A549 (cell line): ENCODE measurements around the gene WDCP. TPM values are rescaled to one million over a fixed set of nuclear protein-coding genes. Genes with fewer than 3 reads are reported as not detected.

Source experiments
- ATAC-seq, 2 experiments: fragments of 200-7000 bp in 1 of 2; fragments of >200 bp in 1 of 2; cut with Nextera tagmentation in 1 of 2; cut with Tn5 transposase in 1 of 2; 3 replicates each; pipeline versions ENCODE4 v1.8.0 to v1.9.1; 2018 to 2020; ENCODE audit warnings: mild to moderate bottlenecking in 1 of 2, moderate library complexity in 1 of 2
- CTCF ChIA-PET: fragments of 300-600 bp; sonication (Branson Sonifier 250); formaldehyde crosslinking; extraction: SDS; loops from one replicate; lab custom pipeline; 2021; ENCODE audit warnings: antibody characterized with exemption, inconsistent platforms; lab: Yijun Ruan, JAX
- POLR2A ChIA-PET: fragments of 350-600 bp; formaldehyde crosslinking; extraction: SDS; loops from one replicate; lab custom pipeline; 2021; ENCODE audit warnings: antibody characterized with exemption, inconsistent platforms; lab: Yijun Ruan, JAX
- DNase-seq, 2 experiments: peaks; one replicate each; pipeline versions ENCODE4 v3.0.0 to v3.0.0-alpha.2; 2011 to 2016; ENCODE audit warnings: low read depth in 1 of 2, low spot score in 1 of 2
- FAIRE-seq: peaks from 2 replicates; lab custom pipeline; 2011; peaks lifted over from hg19 to GRCh38; lab: Jason Lieb, UNC
- H3K27ac ChIP-seq, 2 experiments: fragments of >200 bp; sonication (Bioruptor Twin); formaldehyde crosslinking; 3 replicates each; pipeline ENCODE4 v1.5.1; 2016 to 2017
- H3K4me1 ChIP-seq: fragments of >200 bp; sonication (Bioruptor Twin); formaldehyde crosslinking; 3 replicates; pipeline ENCODE4 v1.6.1; 2016
- H3K4me2 ChIP-seq: fragments of >200 bp; sonication (Bioruptor Twin); formaldehyde crosslinking; 3 replicates; pipeline ENCODE4 v1.6.1; 2016
- H3K4me3 ChIP-seq: fragments of >200 bp; sonication (Bioruptor Twin); formaldehyde crosslinking; 3 replicates; pipeline ENCODE4 v1.5.1; 2016
- H3K9me3 ChIP-seq: fragments of >200 bp; sonication (Bioruptor Twin); formaldehyde crosslinking; 3 replicates; pipeline ENCODE4 v1.6.1; 2016
- CBX8 ChIP-seq: fragments of 200-600 bp; sonication (generic); IDR thresholded peaks from 2 replicates; pipeline ENCODE4 v1.6.1; 2016
- CEBPB ChIP-seq, 2 experiments: fragments of >200 bp in 1 of 2; sonication (Bioruptor Twin) in 1 of 2; formaldehyde crosslinking in 1 of 2; IDR thresholded peaks; 2 replicates each; pipeline ENCODE4 v1.6.1; 2012 to 2016
- CHD2 ChIP-seq: fragments of 150-350 bp; IDR thresholded peaks from 2 replicates; pipeline ENCODE4 v1.6.1; 2014; ENCODE audit warnings: low read length; ENCODE audit not compliant: partially characterized antibody
- EHF ChIP-seq: fragments of 250-450 bp; sonication (Bioruptor Pico); IDR thresholded peaks from 2 replicates; pipeline ENCODE4 v1.5.0; 2020; ENCODE audit warnings: mild to moderate bottlenecking
- ESRRA ChIP-seq: fragments of 150-350 bp; IDR thresholded peaks from 2 replicates; pipeline ENCODE4 v1.6.1; 2014; ENCODE audit warnings: mild to moderate bottlenecking, low read length, borderline replicate concordance
- FOXS1 ChIP-seq: fragments of 250-450 bp; sonication (Bioruptor Pico); IDR thresholded peaks from 2 replicates; pipeline ENCODE4 v1.5.0; 2020; ENCODE audit warnings: mild to moderate bottlenecking, moderate library complexity
- GATA3 ChIP-seq: IDR thresholded peaks from 2 replicates; pipeline ENCODE4 v1.6.1; 2012; ENCODE audit warnings: borderline replicate concordance
- HDAC2 ChIP-seq: fragments of 200-600 bp; sonication (generic); IDR thresholded peaks from 2 replicates; pipeline ENCODE4 v1.6.1; 2016
- HEYL ChIP-seq: fragments of 250-450 bp; sonication (Bioruptor Pico); IDR thresholded peaks from 2 replicates; pipeline ENCODE4 v1.8.0; 2021; ENCODE audit warnings: mild to moderate bottlenecking, moderate library complexity
- MAFK ChIP-seq: fragments of 450-650 bp; IDR thresholded peaks from 2 replicates; pipeline ENCODE4 v1.6.1; 2014; ENCODE audit not compliant: partially characterized antibody
- NPAS2 ChIP-seq: fragments of 250-450 bp; sonication (Bioruptor Pico); IDR thresholded peaks from 2 replicates; pipeline ENCODE4 v1.8.0; 2022; ENCODE audit warnings: mild to moderate bottlenecking, moderate library complexity, borderline replicate concordance
- POLR2A ChIP-seq: IDR thresholded peaks from 2 replicates; pipeline ENCODE4 v1.6.1; 2012; ENCODE audit warnings: mild to moderate bottlenecking, low read length
- POLR2AphosphoS2 ChIP-seq: conservative IDR thresholded peaks from 2 replicates; pipeline ENCODE4 v1.6.1; 2012; ENCODE audit warnings: low read length, improper control_type of control experiment, inconsistent platforms
- RAD21 ChIP-seq, 2 experiments: fragments of >200 bp in 1 of 2; sonication (Bioruptor Twin) in 1 of 2; formaldehyde crosslinking in 1 of 2; IDR thresholded peaks in 1 of 2; conservative IDR thresholded peaks in 1 of 2; 2 replicates in 1 of 2; 3 replicates in 1 of 2; pipeline ENCODE4 v1.6.1; 2012 to 2018; ENCODE audit warnings: inconsistent platforms in 1 of 2
- TFCP2L1 ChIP-seq: fragments of 250-450 bp; sonication (Bioruptor Pico); IDR thresholded peaks from 2 replicates; pipeline ENCODE4 v1.5.0; 2021; ENCODE audit warnings: mild to moderate bottlenecking
- WGBS: methylation state at CpG from one replicate; pipeline ENCODE4 v1.1.6; 2017; ENCODE audit errors: missing lambda C conversion rate; 5-methylcytosine and 5-hydroxymethylcytosine counted together
- polyA plus RNA-seq, 4 experiments: library from polyadenylated mRNA; depleted of rRNA in 3 of 4; stranded (reverse); fragments of >200 nt; fragmentation: RNase III in 1 of 4; extraction: RNeasy Plus Mini Kit Qiagen cat#74134 plus additional on column Dnase treatment in 1 of 4; gene quantifications; 2 replicates in 3 of 4; 3 replicates in 1 of 4; pipeline ENCODE4 v1.2.3, GENCODE V29; 2011 to 2017
- TF ChIP-seq, protein P1 (sequence below): IDR thresholded peaks from 2 replicates; pipeline ENCODE4 v1.6.1; 2012; ENCODE audit warnings: low read depth, borderline replicate concordance
- TF ChIP-seq, protein P2 (sequence below): IDR thresholded peaks from 2 replicates; pipeline ENCODE4 v1.6.1; 2012
- TF ChIP-seq, protein P3 (sequence below): fragments of >200 bp; sonication (Bioruptor Twin); formaldehyde crosslinking; IDR thresholded peaks from 3 replicates; pipeline ENCODE4 v1.6.1; 2016
- TF ChIP-seq, protein P4 (sequence below): fragments of >200 bp; sonication (Bioruptor Twin); formaldehyde crosslinking; IDR thresholded peaks from 3 replicates; pipeline ENCODE4 v1.5.1; 2016

The WDCP gene
- polyA plus RNA-seq, 2 of the 4 experiments (the other 2 are of a cell fraction) = 12.7 to 20.8 TPM

DNA sequence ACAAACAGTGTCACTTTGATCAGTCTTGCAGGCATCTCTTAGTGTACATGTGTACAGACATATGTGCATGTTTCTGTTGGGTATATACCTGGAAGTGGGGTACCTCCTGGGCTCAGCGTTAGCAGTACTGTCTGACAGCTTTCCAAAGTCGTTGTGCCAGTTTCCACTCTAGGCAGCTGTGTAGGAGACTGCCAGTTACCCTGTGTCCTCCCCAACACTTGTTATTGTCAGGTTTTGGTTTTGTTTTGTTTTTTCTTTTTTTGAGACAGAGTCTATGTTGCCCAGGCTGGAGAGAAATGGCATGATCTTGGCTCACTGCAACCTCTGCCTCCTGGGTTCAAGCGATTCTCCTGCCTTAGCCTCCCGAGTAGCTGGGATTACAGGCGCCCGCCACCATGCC is 8.6 kb upstream of the WDCP start:
- TF ChIP-seq, protein P1, sequence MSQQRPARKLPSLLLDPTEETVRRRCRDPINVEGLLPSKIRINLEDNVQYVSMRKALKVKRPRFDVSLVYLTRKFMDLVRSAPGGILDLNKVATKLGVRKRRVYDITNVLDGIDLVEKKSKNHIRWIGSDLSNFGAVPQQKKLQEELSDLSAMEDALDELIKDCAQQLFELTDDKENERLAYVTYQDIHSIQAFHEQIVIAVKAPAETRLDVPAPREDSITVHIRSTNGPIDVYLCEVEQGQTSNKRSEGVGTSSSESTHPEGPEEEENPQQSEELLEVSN = no peak
- TF ChIP-seq GATA3 (no peak), FOXS1 (no peak), EHF (CRISPR knock-in tag) (no peak), CBX8 (no peak), ESRRA (no peak), TFCP2L1 (CRISPR knock-in tag) (no peak), POLR2A (no peak), CEBPB (IDR thresholded peaks at IDR 0.05) (no peak), POLR2AphosphoS2 (no peak), RAD21 (conservative IDR thresholded peaks at IDR 0.05 in 1 of 2, IDR thresholded peaks at IDR 0.05 in 1 of 2) (no peak), CHD2 (no peak), NPAS2 (CRISPR knock-in tag) (no peak), HEYL (CRISPR knock-in tag) (no peak)
- TF ChIP-seq, protein P2, sequence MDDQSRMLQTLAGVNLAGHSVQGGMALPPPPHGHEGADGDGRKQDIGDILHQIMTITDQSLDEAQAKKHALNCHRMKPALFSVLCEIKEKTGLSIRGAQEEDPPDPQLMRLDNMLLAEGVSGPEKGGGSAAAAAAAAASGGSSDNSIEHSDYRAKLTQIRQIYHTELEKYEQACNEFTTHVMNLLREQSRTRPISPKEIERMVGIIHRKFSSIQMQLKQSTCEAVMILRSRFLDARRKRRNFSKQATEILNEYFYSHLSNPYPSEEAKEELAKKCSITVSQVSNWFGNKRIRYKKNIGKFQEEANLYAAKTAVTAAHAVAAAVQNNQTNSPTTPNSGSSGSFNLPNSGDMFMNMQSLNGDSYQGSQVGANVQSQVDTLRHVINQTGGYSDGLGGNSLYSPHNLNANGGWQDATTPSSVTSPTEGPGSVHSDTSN = no peak
- TF ChIP-seq, protein P3, sequence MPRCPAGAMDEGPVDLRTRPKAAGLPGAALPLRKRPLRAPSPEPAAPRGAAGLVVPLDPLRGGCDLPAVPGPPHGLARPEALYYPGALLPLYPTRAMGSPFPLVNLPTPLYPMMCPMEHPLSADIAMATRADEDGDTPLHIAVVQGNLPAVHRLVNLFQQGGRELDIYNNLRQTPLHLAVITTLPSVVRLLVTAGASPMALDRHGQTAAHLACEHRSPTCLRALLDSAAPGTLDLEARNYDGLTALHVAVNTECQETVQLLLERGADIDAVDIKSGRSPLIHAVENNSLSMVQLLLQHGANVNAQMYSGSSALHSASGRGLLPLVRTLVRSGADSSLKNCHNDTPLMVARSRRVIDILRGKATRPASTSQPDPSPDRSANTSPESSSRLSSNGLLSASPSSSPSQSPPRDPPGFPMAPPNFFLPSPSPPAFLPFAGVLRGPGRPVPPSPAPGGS = no peak
- H3K4me3 ChIP-seq = no peak overlapping the region
- no peak overlapping the region for H3K27ac ChIP-seq
- ChIA-PET CTCF (interaction anchor here (1.0 to 1.5 kb wide), 2 partner anchors 9 to 23 kb away, joined by 3 to 4 read pairs; partner anchors contain the start of gene WDCP), POLR2A (no interaction called here)
- no peaks in the 10 kb centered on the region for H3K9me3 ChIP-seq
- ATAC-seq (no peak), FAIRE-seq (no peak), DNase-seq (no peak)
- peaks cover 7% of the 10 kb centered on the region; the same call in 1 of the 3 replicates for H3K4me1 ChIP-seq
- H3K4me2 ChIP-seq = no peak overlapping the region
- WGBS = 84% methylated on average over 6 of the region's 6 CpGs

DNA sequence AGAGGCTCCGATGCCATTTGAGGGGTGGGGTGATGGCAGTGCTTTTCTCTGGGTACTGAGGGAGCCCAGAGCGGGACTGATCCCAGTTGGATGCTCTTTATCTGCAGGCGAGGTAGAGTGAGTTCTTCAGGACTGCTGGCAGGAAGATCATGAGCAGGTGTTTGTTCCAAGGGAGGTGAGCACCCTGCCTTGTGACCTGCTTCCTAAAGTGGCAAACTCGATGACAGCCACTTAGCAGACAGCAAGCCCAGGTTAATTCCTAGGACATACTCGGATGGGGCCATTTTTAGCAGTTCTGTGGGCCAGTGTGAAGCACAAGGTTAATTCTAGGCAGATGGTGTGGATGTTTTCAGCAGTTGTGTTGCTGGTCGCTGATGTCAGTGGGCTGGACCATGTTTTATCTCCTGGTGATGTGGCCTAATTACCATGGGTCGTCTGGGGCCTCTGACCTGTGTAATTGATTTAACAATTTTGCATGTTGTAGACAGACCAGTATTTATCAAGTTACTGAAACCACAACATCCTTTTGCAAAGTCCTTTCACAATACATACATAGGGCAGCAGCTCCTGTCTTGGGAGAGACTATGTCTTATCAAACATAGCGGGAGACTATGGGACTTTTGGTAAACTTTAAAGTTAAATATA is 7.3 kb upstream of the WDCP start:
- ChIA-PET POLR2A (interaction anchor here (0.6 to 1.1 kb wide), 2 partner anchors 12 to 29 kb away, joined by 3 to 4 read pairs; no protein-coding TSS in a partner anchor), CTCF (interaction anchor here (0.5 to 4.5 kb wide), 4 partner anchors 11 to 285 kb away, joined by 3 to 15 read pairs (median 4); partner anchors contain the start of gene TP53I3)
- Histone ChIP-seq H3K9me3 (no peaks in the 10 kb centered on the region), H3K4me2 (no peak overlapping the region), H3K4me1 (peaks cover 10% of the 10 kb centered on the region; the same call in 1 of the 3 replicates), H3K4me3 (no peak overlapping the region), H3K27ac (no peak overlapping the region)
- DNase-seq = no peak
- FAIRE-seq = no peak
- WGBS = 69% methylated on average over 8 of the region's 8 CpGs
- ATAC-seq = no peak
- TF ChIP-seq, protein P4, sequence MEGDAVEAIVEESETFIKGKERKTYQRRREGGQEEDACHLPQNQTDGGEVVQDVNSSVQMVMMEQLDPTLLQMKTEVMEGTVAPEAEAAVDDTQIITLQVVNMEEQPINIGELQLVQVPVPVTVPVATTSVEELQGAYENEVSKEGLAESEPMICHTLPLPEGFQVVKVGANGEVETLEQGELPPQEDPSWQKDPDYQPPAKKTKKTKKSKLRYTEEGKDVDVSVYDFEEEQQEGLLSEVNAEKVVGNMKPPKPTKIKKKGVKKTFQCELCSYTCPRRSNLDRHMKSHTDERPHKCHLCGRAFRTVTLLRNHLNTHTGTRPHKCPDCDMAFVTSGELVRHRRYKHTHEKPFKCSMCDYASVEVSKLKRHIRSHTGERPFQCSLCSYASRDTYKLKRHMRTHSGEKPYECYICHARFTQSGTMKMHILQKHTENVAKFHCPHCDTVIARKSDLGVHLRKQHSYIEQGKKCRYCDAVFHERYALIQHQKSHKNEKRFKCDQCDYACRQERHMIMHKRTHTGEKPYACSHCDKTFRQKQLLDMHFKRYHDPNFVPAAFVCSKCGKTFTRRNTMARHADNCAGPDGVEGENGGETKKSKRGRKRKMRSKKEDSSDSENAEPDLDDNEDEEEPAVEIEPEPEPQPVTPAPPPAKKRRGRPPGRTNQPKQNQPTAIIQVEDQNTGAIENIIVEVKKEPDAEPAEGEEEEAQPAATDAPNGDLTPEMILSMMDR = no peak
- TF ChIP-seq GATA3 = no peak

DNA sequence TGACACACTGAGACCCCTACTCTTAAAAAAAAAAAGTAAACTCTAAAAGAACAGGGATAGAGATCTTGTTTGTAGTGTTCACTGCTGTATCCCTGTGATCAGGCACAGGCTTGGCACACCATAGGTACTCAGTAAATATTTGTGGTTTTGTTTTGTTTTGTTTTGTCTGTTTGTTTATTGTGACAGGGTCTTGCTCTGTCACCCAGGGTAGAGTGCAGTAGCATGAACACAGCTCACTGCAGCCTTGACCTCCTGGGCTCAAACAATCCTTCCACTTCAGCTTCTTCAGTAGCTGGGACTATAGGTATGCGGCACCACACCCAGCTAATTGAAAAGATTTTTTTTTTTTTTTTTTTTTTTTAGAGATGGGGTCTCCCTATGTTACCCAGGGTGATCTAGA is 5.8 kb upstream of the WDCP start:
- ChIA-PET CTCF (interaction anchor here (3.1 to 5.2 kb wide), 4 partner anchors 7 to 126 kb away, joined by 15 to 30 read pairs (median 16); partner anchors contain the start of genes ATAD2B and TP53I3), POLR2A (interaction anchor here (0.6 kb wide), 1 partner anchor 668 kb away, joined by 3 read pairs; the partner anchor contains the start of gene KLHL29)
- no peak for ATAC-seq
- no peak for DNase-seq
- TF ChIP-seq NPAS2 (CRISPR knock-in tag) = no peak
- TF ChIP-seq, protein P2 = no peak
- TF ChIP-seq HDAC2 = no peak
- TF ChIP-seq MAFK = no peak
- no peak overlapping the region for H3K4me2 ChIP-seq
- WGBS = 94% methylated on average over 1 of the region's 1 CpG
- H3K27ac ChIP-seq = no peak overlapping the region
- no peaks in the 10 kb centered on the region for H3K9me3 ChIP-seq
- H3K4me3 ChIP-seq = no peak overlapping the region
- FAIRE-seq = no peak
- peaks cover 11% of the 10 kb centered on the region for H3K4me1 ChIP-seq
